ENCODE data around the gene CHD1.
A peak's percentile ranks its signal among the peaks of the same experiment; 100 is the strongest.

DNA sequence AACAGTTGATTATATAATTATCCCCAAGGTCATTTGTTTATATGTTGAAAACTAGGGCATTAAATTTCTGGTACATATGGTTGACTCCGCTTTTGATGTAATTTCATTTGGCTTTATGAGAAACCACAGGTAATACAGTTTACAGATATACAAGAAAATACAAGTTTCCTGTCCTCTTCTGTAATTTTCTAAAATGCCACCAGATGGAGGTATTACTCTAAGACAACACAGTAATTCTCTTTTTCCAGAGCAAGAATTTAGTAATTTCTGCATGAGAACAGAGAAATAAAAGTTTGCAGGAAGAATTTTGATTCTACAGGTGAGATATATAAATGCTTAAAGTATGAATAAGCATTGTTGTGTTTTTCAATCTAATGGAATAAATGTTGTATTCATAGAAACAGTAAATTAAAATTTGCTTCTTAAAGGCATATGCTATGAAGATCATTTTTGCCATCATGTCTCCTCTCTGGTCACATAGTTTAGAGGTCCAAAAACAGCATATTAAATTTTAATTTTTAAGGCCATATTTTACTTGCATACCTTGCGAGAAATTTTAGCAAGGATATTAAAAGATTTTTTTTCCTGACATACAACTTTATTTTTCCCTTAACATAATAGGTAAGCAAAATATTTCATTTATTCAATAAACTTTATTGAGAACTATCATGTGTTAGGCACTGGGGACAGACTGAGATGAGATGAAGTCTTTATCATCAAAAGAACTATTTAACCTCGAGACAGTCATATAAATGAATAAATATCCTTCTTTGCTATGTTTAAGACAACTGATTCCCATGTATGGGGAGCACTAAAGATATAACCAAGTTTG is 22.7 kb downstream of the CHD1 start:
- TF ChIP-seq, protein P1, sequence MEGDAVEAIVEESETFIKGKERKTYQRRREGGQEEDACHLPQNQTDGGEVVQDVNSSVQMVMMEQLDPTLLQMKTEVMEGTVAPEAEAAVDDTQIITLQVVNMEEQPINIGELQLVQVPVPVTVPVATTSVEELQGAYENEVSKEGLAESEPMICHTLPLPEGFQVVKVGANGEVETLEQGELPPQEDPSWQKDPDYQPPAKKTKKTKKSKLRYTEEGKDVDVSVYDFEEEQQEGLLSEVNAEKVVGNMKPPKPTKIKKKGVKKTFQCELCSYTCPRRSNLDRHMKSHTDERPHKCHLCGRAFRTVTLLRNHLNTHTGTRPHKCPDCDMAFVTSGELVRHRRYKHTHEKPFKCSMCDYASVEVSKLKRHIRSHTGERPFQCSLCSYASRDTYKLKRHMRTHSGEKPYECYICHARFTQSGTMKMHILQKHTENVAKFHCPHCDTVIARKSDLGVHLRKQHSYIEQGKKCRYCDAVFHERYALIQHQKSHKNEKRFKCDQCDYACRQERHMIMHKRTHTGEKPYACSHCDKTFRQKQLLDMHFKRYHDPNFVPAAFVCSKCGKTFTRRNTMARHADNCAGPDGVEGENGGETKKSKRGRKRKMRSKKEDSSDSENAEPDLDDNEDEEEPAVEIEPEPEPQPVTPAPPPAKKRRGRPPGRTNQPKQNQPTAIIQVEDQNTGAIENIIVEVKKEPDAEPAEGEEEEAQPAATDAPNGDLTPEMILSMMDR (IDR thresholded peaks at IDR 0.05), result peak; percentile 76 to 85 (median 79)
- TF ChIP-seq POLR2AphosphoS5 (IDR thresholded peaks at IDR 0.05) (no peak), EP300 (IDR thresholded peaks at IDR 0.05; ENCODE audit: low read depth) (no peak), POLR2A (IDR thresholded peaks at IDR 0.05) (no peak)

Data from transverse colon (tissue), 4 donors.